B cell (primary cell): Measurements from ENCODE around the gene CIBAR2.

Source experiments
- EZH2 ChIP-seq: IDR thresholded peaks from 2 replicates; pipeline ENCODE4 v1.6.1; 2012; ENCODE audit warnings: borderline replicate concordance, low read depth, mild to moderate bottlenecking, moderate library complexity, low read length; ENCODE audit not compliant: insufficient read depth, poor library complexity, severe bottlenecking
- TF ChIP-seq, protein P1 (sequence below): fragments of 200-600 bp; IDR thresholded peaks from one replicate; pipeline ENCODE4 v1.8.0; 2022; ENCODE audit warnings: antibody characterized with exemption, mild to moderate bottlenecking

DNA sequence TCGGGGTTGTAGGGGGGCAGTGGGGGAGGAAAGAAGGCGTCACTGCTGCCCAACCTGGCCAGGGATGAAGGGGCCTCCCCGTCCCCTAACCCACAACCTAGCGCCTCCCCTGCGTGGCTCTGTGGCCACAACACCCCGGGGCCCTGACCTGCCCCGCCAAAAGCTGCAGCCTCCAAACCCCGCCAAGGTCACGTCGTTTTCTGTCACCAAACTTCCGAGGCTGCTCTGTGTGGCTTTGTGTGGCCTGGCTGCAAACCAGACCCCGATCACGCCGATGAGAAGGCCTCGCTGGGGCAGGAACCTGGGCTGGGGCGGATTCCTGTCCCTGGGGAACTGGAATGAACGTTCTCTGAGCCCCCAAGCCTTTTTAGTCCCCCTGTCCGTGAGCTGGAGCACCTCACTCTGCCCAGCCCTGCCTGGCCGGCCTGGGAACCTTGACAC, 30.5 kb upstream of the CIBAR2 start:
- TF ChIP-seq EZH2, result no peak
- TF ChIP-seq, protein P1, sequence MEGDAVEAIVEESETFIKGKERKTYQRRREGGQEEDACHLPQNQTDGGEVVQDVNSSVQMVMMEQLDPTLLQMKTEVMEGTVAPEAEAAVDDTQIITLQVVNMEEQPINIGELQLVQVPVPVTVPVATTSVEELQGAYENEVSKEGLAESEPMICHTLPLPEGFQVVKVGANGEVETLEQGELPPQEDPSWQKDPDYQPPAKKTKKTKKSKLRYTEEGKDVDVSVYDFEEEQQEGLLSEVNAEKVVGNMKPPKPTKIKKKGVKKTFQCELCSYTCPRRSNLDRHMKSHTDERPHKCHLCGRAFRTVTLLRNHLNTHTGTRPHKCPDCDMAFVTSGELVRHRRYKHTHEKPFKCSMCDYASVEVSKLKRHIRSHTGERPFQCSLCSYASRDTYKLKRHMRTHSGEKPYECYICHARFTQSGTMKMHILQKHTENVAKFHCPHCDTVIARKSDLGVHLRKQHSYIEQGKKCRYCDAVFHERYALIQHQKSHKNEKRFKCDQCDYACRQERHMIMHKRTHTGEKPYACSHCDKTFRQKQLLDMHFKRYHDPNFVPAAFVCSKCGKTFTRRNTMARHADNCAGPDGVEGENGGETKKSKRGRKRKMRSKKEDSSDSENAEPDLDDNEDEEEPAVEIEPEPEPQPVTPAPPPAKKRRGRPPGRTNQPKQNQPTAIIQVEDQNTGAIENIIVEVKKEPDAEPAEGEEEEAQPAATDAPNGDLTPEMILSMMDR, result no peak
